Small intestine (tissue), 7 donors: ENCODE data around the gene DLG2. TPM values are rescaled to one million over a fixed set of nuclear protein-coding genes. Genes with fewer than 3 reads are reported as not detected.

Experiments
- DNase-seq, 2 donors: peaks; one replicate each; pipeline versions ENCODE4 v3.0.0 to v3.0.0-alpha.2; 2013
- FAIRE-seq: peaks from 2 replicates; lab custom pipeline; 2012; peaks lifted over from hg19 to GRCh38; lab: Jason Lieb, UNC
- H3K27ac ChIP-seq, 3 donors: one replicate each; pipeline ENCODE4 v1.5.1; 2013; ENCODE audit warnings: low read length in 2 of 3, mild to moderate bottlenecking in 2 of 3, control low read depth in 1 of 3, inconsistent platforms in 1 of 3, low read depth in 1 of 3, moderate library complexity in 1 of 3
- H3K27me3 ChIP-seq, 3 donors: one replicate each; pipeline ENCODE4 v1.6.1; 2013; ENCODE audit warnings: low read length in 3 of 3, inconsistent platforms in 1 of 3; ENCODE audit not compliant: control insufficient read depth in 3 of 3, insufficient read depth in 3 of 3
- H3K36me3 ChIP-seq, 3 donors: one replicate each; pipeline ENCODE4 v1.6.1; 2013; ENCODE audit warnings: low read length in 3 of 3, inconsistent platforms in 1 of 3, low read depth in 1 of 3, mild to moderate bottlenecking in 1 of 3, moderate library complexity in 1 of 3; ENCODE audit not compliant: control insufficient read depth in 3 of 3, insufficient read depth in 2 of 3
- H3K4me1 ChIP-seq, 3 donors: one replicate each; pipeline ENCODE4 v1.6.1; 2013; ENCODE audit warnings: low read length in 2 of 3, inconsistent platforms in 1 of 3, low read depth in 1 of 3, mild to moderate bottlenecking in 1 of 3, moderate library complexity in 1 of 3; ENCODE audit not compliant: control insufficient read depth in 3 of 3, insufficient read depth in 2 of 3
- H3K4me3 ChIP-seq, 3 donors: one replicate each; pipeline ENCODE4 v1.5.1; 2013; ENCODE audit warnings: low read length in 3 of 3, control low read depth in 1 of 3, inconsistent platforms in 1 of 3, low read depth in 1 of 3, mild to moderate bottlenecking in 1 of 3, moderate library complexity in 1 of 3
- H3K9me3 ChIP-seq, 2 donors: one replicate each; pipeline ENCODE4 v1.6.1; 2013; ENCODE audit warnings: low read depth in 1 of 2, low read length in 1 of 2; ENCODE audit not compliant: control insufficient read depth in 2 of 2, insufficient read depth in 1 of 2
- WGBS, 3 donors: extraction: QIAGEN DNeasy Blood & Tissue Kit; methylation state at CpG; one replicate each; pipeline ENCODE4 v1.1.7; 2013; 5-methylcytosine and 5-hydroxymethylcytosine counted together
- polyA plus RNA-seq, 4 donors: library from polyadenylated mRNA; stranded (reverse) in 3 of 4; unstranded in 1 of 4; fragments of 200-250 nt in 3 of 4; fragments of 120-200 nt in 1 of 4; gene quantifications; one replicate each; pipeline versions ENCODE4 v1.2.1 to v1.2.3, GENCODE V29; 2013
- donor health status: healthy with polysubstance abuse.
- donor health status: control.
- donor health status: control.
- donor health status: Bipolar disorder and iron deficiency.
- donor health status: healthy.

Gene DLG2
- polyA plus RNA-seq, 4 donors, result 0.22 to 1.6 (median 1.1) TPM

GRCh38 chr11:83847467-83848034, 1779.6 kb downstream of the DLG2 start:
- Histone ChIP-seq H3K9me3 (no peaks in the 10 kb centered on the region), H3K36me3 (no peaks in the 10 kb centered on the region), H3K27me3 (no peaks in the 10 kb centered on the region), H3K4me3 (no peak overlapping the region), H3K27ac (no peak overlapping the region), H3K4me1 (no peaks in the 10 kb centered on the region)
- 79 to 87% (median 86%) methylated on average over 6 of the region's 6 CpGs for WGBS, 3 donors
- FAIRE-seq (no peak), DNase-seq (no peak)

- FAIRE-seq, result no peak
- Histone ChIP-seq H3K4me3 (no peak overlapping the region), H3K9me3 (no peaks in the 10 kb centered on the region), H3K27me3 (no peaks in the 10 kb centered on the region), H3K27ac (no peak overlapping the region), H3K36me3 (no peaks in the 10 kb centered on the region), H3K4me1 (no peaks in the 10 kb centered on the region)
- peak in 1 of 2 donors; percentile 3 for DNase-seq
- 62 to 73% (median 65%) methylated on average over 1 of the region's 1 CpG for WGBS, 3 donors
Measured at GRCh38 chr11:83845797-83846196, 1781.3 kb downstream of the DLG2 start.

- H3K4me3 ChIP-seq, result no peak overlapping the region
- H3K36me3 ChIP-seq, result no peaks in the 10 kb centered on the region
- H3K27me3 ChIP-seq, result peaks cover 0 to 6% (median 0%) of the 10 kb centered on the region in 3 donors
- no peak overlapping the region for H3K27ac ChIP-seq
- no peaks in the 10 kb centered on the region for H3K4me1 ChIP-seq
- WGBS, 3 donors, result 47 to 94% (median 84%) methylated on average over 2 of the region's 2 CpGs
- no peak for DNase-seq
- FAIRE-seq, result no peak
- H3K9me3 ChIP-seq, result no peaks in the 10 kb centered on the region
Measured at GRCh38 chr11:83840326-83840725, 1786.8 kb downstream of the DLG2 start.

- no peak for FAIRE-seq
- DNase-seq, result peak; percentile 46 to 50
- Histone ChIP-seq H3K27me3 (peaks cover 0 to 6% (median 0%) of the 10 kb centered on the region in 3 donors), H3K9me3 (no peaks in the 10 kb centered on the region), H3K4me1 (no peaks in the 10 kb centered on the region), H3K36me3 (no peaks in the 10 kb centered on the region), H3K27ac (no peak overlapping the region), H3K4me3 (no peak overlapping the region)
- 46 to 60% (median 54%) methylated on average over 10 of the region's 10 CpGs for WGBS, 3 donors
Measured at GRCh38 chr11:83836883-83837654, 1790.1 kb downstream of the DLG2 start.

GRCh38 chr11:83836065-83836464, 1791.1 kb downstream of the DLG2 start:
- Histone ChIP-seq H3K4me3 (no peak overlapping the region), H3K27me3 (peaks cover 0 to 6% (median 0%) of the 10 kb centered on the region in 3 donors), H3K9me3 (no peaks in the 10 kb centered on the region), H3K36me3 (no peaks in the 10 kb centered on the region), H3K27ac (no peak overlapping the region), H3K4me1 (no peaks in the 10 kb centered on the region)
- FAIRE-seq (no peak), DNase-seq (no peak)

GRCh38 chr11:83835423-83835822, 1791.7 kb downstream of the DLG2 start:
- no peak overlapping the region for H3K27ac ChIP-seq
- DNase-seq, result no peak
- H3K4me1 ChIP-seq, result no peaks in the 10 kb centered on the region
- H3K36me3 ChIP-seq, result no peaks in the 10 kb centered on the region
- 47 to 60% (median 55%) methylated on average over 1 of the region's 1 CpG for WGBS, 3 donors
- H3K9me3 ChIP-seq, result no peaks in the 10 kb centered on the region
- H3K27me3 ChIP-seq, result peaks cover 0 to 6% (median 0%) of the 10 kb centered on the region in 3 donors
- FAIRE-seq, result no peak
- no peak overlapping the region for H3K4me3 ChIP-seq

- Histone ChIP-seq H3K4me3 (no peak overlapping the region), H3K27me3 (no peaks in the 10 kb centered on the region), H3K9me3 (no peaks in the 10 kb centered on the region), H3K36me3 (no peaks in the 10 kb centered on the region), H3K27ac (no peak overlapping the region), H3K4me1 (no peaks in the 10 kb centered on the region)
- FAIRE-seq (no peak), DNase-seq (no peak)
Measured at GRCh38 chr11:83831929-83832328, 1795.2 kb downstream of the DLG2 start.

- 48 to 60% (median 57%) methylated on average over 5 of the region's 5 CpGs for WGBS, 3 donors
- FAIRE-seq, result no peak
- no peak overlapping the region for H3K27ac ChIP-seq
Measured at GRCh38 chr11:83827940-83828554, 1799.1 kb downstream of the DLG2 start.

More at GRCh38 chr11:83827940-83828554, 1799.1 kb downstream of the DLG2 start:
- no peaks in the 10 kb centered on the region for H3K27me3 ChIP-seq
- H3K4me3 ChIP-seq, result peak overlapping the region in 1 of 3 donors; percentile 11
- no peaks in the 10 kb centered on the region for H3K4me1 ChIP-seq
- H3K9me3 ChIP-seq, result no peaks in the 10 kb centered on the region
- DNase-seq, result peak; percentile 10 to 30
- no peaks in the 10 kb centered on the region for H3K36me3 ChIP-seq
